AG08396 (cell line): Measurements from ENCODE around the gene ONECUT2.

ENCODE experiments used
- DNase-seq: peaks from one replicate; pipeline ENCODE4 v3.0.0; 2012; ENCODE audit warnings: low spot score, mixed read lengths

The ONECUT2 gene

GRCh38 chr18:57431467-57432080, 3.6 kb upstream of the ONECUT2 start:
- DNase-seq: no peak

DNA sequence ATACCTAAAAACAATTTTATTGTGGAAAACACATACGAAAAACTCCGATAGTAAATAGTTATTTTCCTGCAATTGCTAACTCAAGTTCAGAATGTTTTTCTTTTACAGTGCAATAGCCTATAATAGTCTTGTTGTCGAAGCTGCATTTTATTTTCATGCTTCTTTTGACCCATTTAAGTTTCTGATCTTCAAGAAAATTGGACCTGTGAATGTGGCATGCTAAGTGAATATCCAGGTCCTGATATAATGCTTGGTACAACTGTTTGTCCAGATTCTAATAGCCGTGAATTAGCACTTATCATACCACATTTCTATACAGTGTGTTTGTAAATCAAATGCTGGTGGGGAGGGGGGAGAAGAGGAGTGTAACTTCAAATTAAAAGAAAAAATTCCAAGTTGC, 3.0 kb upstream of the ONECUT2 start:
- DNase-seq: no peak

DNA sequence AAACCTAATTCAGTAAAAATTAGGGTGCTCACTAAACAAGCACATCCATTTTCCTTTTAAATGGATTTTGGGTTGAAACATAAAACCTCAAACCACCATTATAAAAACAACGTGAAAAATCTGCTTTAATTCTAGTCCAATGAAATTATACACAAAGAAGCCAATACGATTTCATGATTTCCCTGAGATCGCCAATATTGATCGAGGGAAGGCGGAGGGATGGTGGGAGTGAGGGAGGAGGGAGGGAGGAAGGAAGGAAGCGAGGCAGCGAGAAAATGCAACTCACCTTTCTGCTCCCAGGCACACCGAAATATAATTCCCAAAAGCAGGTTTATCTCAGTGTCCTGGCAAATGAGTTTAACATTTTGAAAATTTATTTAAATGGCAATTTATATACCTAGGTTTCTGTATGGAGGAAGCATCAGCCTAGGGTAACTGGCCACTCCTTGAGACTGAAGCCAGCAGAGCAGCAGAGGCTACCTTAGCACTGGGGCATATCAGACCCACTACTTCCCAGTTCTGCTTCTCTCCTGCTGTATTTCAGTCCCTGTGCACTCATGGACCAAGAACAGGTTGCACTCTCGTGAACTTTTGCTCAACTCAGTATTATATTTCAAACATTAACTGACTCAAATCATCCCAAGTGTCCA, 2.3 kb upstream of the ONECUT2 start:
- no peak for DNase-seq

- no peak for DNase-seq
Observed at GRCh38 chr18:57433482-57433881, 1.7 kb upstream of the ONECUT2 start.

GRCh38 chr18:57433934-57434535, 1.1 kb upstream of the ONECUT2 start:
- DNase-seq: no peak

- no peak for DNase-seq
Observed at GRCh38 chr18:57435846-57436190, 644 bp downstream of the ONECUT2 start.

GRCh38 chr18:57436191-57436964, 1.2 kb downstream of the ONECUT2 start:
- no peak for DNase-seq

- DNase-seq: no peak
Observed at GRCh38 chr18:57436965-57437333, 1.8 kb downstream of the ONECUT2 start.

DNA sequence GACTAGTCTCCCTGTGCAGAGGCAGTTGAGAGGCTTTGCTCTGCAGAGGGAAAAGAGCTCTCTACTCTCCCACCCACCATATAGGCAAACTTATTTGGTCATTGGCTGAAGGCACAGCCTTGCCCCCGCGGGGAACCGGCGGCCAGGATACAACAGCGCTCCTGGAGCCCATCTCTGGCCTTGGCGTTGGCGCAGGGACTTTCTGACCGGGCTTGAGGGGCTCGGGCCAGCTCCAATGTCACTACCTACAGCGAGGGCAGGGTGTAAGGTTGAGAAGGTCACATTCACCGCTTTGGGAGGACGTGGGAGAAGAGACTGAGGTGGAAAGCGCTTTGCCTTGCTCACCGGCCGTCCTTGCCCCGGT, 2.2 kb downstream of the ONECUT2 start:
- DNase-seq: no peak

- peak; percentile 70 for DNase-seq
Observed at GRCh38 chr18:57437766-57438671, 2.8 kb downstream of the ONECUT2 start.

DNA sequence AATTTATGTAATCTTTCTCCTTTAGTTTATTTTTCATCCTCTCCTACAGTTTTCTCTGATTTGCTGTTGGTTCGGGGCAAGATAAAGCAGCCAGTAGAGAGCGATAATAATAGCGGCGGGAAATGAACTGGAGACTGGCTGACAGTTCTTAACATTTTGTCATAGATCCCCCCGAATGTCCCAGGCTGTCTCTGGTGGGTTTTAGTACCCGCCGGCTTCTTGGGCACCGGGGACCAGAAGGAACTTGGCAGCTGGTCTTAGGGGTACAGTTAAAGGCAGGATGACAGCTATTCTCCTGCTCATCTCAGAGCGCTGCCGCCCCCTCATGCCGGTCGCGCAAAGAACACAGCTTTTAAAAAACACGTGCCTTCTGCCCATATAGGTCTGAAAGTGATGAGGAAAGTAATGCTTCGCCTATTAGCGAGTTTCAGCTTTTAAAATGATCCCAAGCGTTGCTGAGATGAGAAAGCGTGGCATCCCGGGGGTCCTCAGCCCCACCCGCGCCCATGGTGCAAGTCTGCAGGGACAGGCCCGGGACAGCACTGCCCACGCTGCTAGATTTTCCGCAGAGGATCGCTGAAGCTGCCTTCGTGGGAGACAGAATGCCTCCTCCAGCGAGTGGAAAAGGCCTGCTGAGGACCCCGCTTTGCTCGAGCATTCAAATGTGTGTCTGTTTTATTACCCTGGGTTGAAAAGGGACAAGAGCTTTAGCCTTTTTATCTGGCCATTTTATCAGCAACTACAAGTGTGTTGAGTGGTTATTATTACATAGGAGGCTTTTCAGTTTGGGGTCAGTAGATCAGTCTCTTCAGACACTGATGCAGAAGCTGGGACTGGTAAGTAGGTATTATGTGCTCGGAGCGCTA, 3.8 kb downstream of the ONECUT2 start:
- no peak for DNase-seq

DNA sequence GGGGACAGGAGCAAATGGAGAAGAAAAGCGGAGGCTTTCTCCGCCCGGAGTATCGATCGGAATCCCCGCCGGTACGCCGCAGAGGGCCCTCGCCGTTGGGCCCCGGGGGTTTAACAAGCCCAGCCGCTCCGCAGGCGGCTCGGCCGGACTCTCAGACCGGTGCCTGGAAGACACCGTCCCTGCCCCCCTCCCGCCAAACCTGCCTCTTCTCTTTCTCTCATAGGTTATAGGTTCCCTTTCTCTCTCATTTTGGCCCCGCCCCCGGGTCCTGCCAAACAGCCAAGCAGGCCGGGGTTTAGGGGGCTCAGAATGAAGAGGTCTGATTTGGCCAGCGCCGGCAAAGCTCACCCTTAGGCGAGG, 4.4 kb downstream of the ONECUT2 start:
- no peak for DNase-seq

DNA sequence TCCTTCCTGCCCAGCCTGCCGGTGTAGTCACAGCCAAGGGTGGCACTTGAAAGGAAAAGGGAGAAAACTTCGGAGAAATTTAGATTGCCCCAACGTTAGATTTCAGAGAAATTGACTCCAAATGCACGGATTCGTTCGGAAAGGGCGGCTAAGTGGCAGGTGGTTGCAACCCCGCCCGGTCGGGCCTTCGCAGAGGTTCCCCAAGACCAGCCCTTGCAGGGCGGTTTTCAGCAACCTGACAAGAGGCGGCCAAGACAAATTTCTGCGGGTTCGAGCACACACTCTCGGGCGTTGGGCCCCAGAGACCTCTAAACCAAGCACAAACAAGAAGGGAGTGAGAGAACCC, 4.8 kb downstream of the ONECUT2 start:
- no peak for DNase-seq

GRCh38 chr18:57440331-57441070, 5.3 kb downstream of the ONECUT2 start:
- DNase-seq: no peak

DNA sequence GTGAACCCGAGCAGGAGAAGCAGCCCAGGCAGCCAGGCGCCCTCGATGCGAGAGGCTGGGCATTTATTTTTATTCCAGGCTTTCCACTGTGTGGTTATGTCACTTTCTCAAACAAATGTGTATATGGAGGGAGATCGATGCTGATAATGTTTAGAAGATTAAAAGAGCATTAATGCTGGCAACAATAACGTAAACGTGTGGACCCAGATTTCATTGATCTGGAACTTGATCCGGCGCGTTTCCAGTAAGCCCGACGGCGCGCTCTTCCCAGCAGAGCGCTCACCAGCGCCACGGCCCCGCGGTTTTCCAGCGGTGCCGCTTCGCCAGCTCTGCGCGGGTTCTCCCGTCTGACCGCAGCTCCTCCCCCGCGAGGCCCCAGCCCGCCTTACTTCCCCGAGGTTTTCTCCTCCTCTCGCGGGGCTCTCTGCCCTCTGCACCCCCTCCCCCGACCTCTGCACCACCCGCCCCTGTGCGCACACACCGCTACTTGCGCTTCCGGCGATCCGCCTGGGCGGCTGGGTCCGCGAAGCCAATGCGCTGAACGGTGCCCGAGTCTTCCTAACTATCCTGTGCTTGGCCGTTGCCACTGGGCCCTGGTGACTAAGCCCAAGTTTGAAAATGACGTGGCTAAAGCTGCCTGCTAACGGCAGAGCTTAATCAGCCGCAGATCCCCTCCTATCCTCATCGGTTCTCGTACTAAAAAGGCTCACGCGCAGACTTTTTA, 6.1 kb downstream of the ONECUT2 start:
- DNase-seq: peak; percentile 61

- no peak for DNase-seq
Observed at GRCh38 chr18:57443247-57443646, 8.1 kb downstream of the ONECUT2 start.

- no peak for DNase-seq
Observed at GRCh38 chr18:57443702-57444101, 8.5 kb downstream of the ONECUT2 start.

DNA sequence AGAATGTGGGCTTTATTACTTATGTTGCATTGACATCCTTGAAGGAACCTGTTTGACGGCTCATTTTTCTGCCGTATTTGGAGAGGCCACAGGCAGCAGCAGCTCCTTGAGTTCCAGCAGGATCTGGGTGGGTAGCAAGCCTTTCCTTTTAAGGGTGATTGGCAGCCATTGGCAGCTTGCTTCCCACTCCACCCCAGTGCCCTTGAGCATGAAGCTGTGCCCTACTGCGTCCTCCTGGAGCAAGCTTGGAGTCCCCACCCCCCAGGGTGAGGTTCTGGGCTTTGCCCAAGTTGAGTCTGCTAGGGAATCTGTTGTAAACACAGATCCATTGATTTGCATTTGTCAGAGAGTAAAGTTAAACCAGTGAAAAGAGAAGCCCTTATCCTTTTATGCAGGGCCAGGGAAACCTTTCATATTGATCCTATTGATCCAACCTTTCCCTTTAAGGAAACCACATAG, 9.2 kb downstream of the ONECUT2 start:
- no peak for DNase-seq

DNA sequence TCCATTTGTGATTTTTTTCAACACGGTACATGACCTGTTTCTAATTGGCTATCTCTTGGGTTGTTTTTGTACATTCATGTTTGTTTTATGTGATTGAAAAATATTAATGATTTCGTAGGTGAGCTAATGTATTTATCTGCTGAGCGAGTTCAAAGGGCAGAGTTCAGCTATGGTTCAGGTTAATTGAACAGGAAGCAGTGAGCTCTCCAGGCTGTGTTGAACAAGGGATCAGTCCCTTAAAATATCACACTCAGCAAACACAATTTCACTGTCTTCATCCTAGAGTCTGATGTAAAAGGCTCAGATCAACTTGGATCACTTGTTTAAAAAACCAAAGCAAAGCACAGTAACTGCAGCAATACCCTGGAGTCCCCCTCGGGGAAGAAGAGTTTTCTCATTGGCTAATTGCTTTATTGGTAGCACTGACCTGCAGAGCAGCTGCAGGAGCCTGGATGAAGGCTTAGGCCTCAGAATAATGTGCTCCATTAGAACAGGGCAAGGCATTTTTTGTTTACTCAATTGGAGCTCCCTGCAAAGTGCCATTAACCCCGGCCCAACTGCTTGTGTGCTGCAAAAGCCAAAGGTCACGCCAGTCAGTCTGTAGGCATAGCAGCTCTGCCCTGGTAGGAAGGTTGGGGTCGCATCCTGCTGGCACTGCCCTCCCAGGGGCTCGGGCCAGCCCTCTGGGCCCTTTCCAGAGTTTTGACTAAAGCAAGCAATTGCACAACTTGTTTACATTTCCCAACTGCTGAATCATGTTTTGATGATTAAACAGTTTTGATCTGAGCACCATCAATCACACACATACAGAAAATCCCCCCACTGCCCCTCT, 10.5 kb downstream of the ONECUT2 start:
- no peak for DNase-seq
